Measurements from ENCODE around the gene MZB1.

MZB1 gene

GRCh38 chr5:139403787-139404483 lies 14.2 kb upstream of the MZB1 start, which contains the start of gene SPATA24:
Gene SPATA24, minus strand, starts transcription at chr5:139404089. Its CDS starts 29 bp downstream, at chr5:139404060.
- peak within 1 kb of the TSS; percentile 56 for H3K4me3 ChIP-seq (replicated peaks; ENCODE audit: low read depth, low read length)
- peak; percentile 90 for DNase-seq (ENCODE audit: extremely low read depth, low read depth)
- TF ChIP-seq CTCF (IDR thresholded peaks at IDR 0.05; ENCODE audit: low read depth, low read length, missing control alignments): no peak

- peak overlapping the region; percentile 56 for H3K4me3 ChIP-seq (replicated peaks; ENCODE audit: low read depth, low read length)
- DNase-seq (ENCODE audit: extremely low read depth, low read depth): no peak
- TF ChIP-seq CTCF (IDR thresholded peaks at IDR 0.05; ENCODE audit: low read depth, low read length, missing control alignments): no peak
Observed at GRCh38 chr5:139403418-139403786, 13.7 kb upstream of the MZB1 start.

GRCh38 chr5:139402561-139403158 lies 12.9 kb upstream of the MZB1 start:
- peak overlapping the region; percentile 56 for H3K4me3 ChIP-seq (replicated peaks; ENCODE audit: low read depth, low read length)
- no peak for DNase-seq (ENCODE audit: extremely low read depth, low read depth)
- peak; percentile 55 for TF ChIP-seq CTCF (IDR thresholded peaks at IDR 0.05; ENCODE audit: low read depth, low read length, missing control alignments)

GRCh38 chr5:139401546-139401945 lies 11.8 kb upstream of the MZB1 start:
- DNase-seq (ENCODE audit: extremely low read depth, low read depth): no peak
- TF ChIP-seq CTCF (IDR thresholded peaks at IDR 0.05; ENCODE audit: low read depth, low read length, missing control alignments): no peak
- no peak overlapping the region for H3K4me3 ChIP-seq (replicated peaks; ENCODE audit: low read depth, low read length)

GRCh38 chr5:139399501-139400121 lies 9.9 kb upstream of the MZB1 start:
- no peak overlapping the region for H3K4me3 ChIP-seq (replicated peaks; ENCODE audit: low read depth, low read length)
- no peak for DNase-seq (ENCODE audit: extremely low read depth, low read depth)
- TF ChIP-seq CTCF (IDR thresholded peaks at IDR 0.05; ENCODE audit: low read depth, low read length, missing control alignments): no peak

- H3K4me3 ChIP-seq (replicated peaks; ENCODE audit: low read depth, low read length): no peak overlapping the region
- DNase-seq (ENCODE audit: extremely low read depth, low read depth): no peak
Observed at GRCh38 chr5:139397921-139398320, 8.2 kb upstream of the MZB1 start.

More at GRCh38 chr5:139397921-139398320, 8.2 kb upstream of the MZB1 start:
- TF ChIP-seq CTCF (IDR thresholded peaks at IDR 0.05; ENCODE audit: low read depth, low read length, missing control alignments): no peak
